Dendritic cell treated with granulocyte-macrophage colony-stimulating factor and Interleukin-4, amounts not matched to agents 40 ng/mL and 50 ng/mL, for 4 days (primary cell): ENCODE data around the gene MIEN1.
"Not testable (repeated sequence)": the region's sequence is repeated elsewhere in the genome, so short reads cannot be mapped to it uniquely, and the experiment has no call there.

Experiments
- H3K27ac Mint-ChIP-seq: one replicate; pipeline ENCODE4 v1.8.0; 2022; ENCODE audit warnings: mild to moderate bottlenecking, mixed read lengths
- H3K27me3 Mint-ChIP-seq: one replicate; pipeline ENCODE4 v1.8.0; 2022; ENCODE audit warnings: mild to moderate bottlenecking, mixed read lengths
- H3K36me3 Mint-ChIP-seq: one replicate; pipeline ENCODE4 v1.8.0; 2022; ENCODE audit warnings: low read depth, mixed read lengths
- H3K4me1 Mint-ChIP-seq: one replicate; pipeline ENCODE4 v1.8.0; 2022; ENCODE audit warnings: low read depth, mixed read lengths
- H3K4me3 Mint-ChIP-seq: one replicate; pipeline ENCODE4 v1.8.0; 2022; ENCODE audit warnings: mild to moderate bottlenecking, moderate library complexity, mixed read lengths
- H3K9me3 Mint-ChIP-seq: one replicate; pipeline ENCODE4 v1.8.0; 2022; ENCODE audit warnings: mixed read lengths
- intact Hi-C: fragments of 100-400 bp; cut with micrococcal nuclease; formaldehyde crosslinking; loops from one replicate; pipeline ENCODE4 v1.15.0; 2022

Gene MIEN1

DNA sequence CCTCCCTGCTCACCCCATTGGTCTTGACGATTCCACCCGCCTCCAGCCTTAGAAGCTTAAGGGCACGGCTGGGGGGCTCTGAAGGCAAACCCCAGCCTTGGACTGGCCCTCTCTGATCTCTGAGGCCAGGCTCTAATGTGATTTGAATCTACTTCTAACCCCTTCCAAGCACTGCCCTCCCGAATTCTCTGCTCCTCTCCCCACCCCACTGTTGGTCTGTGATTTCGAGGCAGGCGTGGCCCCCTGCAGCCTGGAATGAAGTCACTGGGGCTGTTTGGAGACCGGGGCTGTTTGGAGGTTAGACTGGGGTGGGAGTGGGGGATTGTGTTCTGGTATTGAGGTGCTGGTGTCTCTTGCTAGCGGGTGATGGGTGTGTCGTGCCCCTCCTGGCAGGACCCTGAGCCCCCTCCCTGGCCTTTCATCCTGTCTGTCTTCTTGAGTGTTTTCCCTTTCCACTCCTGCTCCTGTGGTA, 9.6 kb upstream of the MIEN1 start:
- H3K4me1 Mint-ChIP-seq, result peaks cover 27% of the 10 kb centered on the region
- no peak overlapping the region for H3K27ac Mint-ChIP-seq
- H3K9me3 Mint-ChIP-seq, result no peaks in the 10 kb centered on the region
- H3K4me3 Mint-ChIP-seq, result no peak overlapping the region
- peaks cover 91% of the 10 kb centered on the region for H3K27me3 Mint-ChIP-seq
- intact Hi-C loops, result no loop called here
- no peaks in the 10 kb centered on the region for H3K36me3 Mint-ChIP-seq

DNA sequence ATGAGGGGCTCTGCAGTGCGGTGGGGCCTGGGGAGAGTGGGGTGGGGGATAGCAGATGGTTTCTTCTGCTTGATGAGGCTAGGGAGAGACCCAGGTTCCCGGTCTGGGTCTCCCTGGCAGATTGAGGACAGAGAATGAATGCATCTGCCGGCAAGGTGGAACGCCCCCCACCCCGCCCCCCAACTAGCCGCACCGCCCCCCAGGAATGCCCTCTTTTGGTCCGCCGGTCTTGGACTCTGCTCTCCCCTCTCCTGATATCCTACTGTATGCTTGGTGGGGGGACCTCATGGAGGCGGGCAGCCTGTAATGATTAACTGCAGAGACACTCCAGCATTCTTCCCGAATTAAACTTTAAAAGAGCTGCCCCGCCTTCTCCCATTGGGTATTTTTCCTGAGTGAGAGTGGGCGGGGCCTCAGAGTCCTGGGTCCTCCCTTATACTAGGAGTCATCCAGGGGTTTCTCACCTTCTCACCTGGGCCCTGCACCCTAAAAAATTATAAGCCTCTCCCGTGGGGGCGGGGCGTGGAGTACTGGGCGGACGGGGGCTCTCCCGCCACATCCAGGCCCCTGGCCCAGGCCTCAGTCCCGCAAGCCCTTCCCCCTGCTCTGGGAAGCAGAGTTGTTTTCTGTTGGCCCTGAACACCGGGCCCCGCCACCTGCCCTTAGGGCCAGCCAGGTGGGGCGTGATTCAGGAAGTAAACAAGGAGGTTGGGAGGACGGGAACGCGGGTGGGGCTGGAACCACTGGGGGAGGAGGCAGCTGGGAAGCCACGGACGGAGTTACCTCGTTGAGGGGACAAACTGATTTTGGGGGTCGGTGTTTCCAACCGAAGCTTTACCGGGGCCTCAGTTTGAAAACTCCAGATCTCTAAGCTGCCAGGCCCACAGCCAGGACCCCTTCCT, 8.9 kb upstream of the MIEN1 start:
- H3K4me1 Mint-ChIP-seq, result peaks cover 27% of the 10 kb centered on the region
- no peaks in the 10 kb centered on the region for H3K36me3 Mint-ChIP-seq
- H3K27ac Mint-ChIP-seq, result no peak overlapping the region
- no peaks in the 10 kb centered on the region for H3K9me3 Mint-ChIP-seq
- H3K27me3 Mint-ChIP-seq, result peaks cover 93% of the 10 kb centered on the region
- intact Hi-C loops, result no loop called here
- no peak overlapping the region for H3K4me3 Mint-ChIP-seq

DNA sequence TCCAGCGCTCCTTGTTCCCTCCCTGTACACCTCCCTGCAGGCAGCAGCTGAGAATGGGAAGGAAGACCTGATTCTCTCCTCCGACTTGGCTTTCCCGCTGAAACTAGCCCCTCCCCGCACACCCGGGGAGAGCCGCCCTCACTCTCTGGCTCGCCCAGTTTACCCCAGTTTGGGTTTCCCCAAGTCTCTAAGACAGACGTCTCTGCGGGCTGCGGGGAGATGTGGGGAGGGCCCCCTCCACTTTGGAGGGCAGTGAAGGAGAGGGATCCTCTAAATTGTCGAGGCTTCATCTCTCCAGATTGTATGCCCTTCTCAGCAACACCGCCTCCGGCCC, 8.2 kb upstream of the MIEN1 start:
- peaks cover 27% of the 10 kb centered on the region for H3K4me1 Mint-ChIP-seq
- H3K27me3 Mint-ChIP-seq, result peaks cover 91% of the 10 kb centered on the region
- H3K4me3 Mint-ChIP-seq, result no peak overlapping the region
- no peaks in the 10 kb centered on the region for H3K36me3 Mint-ChIP-seq
- intact Hi-C loops, result no loop called here
- H3K27ac Mint-ChIP-seq, result no peak overlapping the region
- no peaks in the 10 kb centered on the region for H3K9me3 Mint-ChIP-seq

DNA sequence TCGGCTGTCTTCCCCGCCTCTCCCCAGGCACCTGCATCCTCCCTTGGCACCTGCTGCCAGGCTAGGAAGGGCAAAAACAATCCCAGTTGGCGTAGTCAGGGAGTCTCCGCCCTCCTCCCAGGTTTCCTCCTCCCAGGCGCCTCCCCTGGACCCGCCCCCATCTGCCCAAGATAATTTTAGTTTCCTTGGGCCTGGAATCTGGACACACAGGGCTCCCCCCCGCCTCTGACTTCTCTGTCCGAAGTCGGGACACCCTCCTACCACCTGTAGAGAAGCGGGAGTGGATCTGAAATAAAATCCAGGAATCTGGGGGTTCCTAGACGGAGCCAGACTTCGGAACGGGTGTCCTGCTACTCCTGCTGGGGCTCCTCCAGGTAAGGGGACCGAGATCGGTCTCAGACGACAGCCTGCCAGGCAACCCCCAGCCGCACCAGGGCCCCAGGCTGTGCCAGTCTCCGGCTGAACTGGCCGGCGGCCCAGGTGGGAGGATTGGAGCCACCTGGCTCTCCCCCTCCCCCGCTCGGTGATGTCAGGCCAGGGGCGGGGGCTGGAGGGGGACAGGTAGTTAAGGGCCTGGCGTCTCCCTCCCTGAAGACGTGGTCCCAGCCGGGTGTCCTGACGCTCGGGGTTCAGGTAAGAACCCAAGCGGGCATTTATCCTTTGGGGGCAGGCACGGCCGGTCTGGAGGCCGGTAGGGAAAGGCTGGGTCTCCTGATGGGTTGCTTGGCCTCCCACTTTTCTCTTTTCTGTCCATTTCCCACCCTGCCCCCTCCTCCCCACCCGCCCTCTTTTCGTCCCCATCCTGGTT, 7.6 kb upstream of the MIEN1 start, which contains the start of gene GRB7:
Gene GRB7 (plus strand): TSS at position 179 of the 808 bp plus-strand sequence. CDS start 4,364 bp downstream, outside the sequence.
- peak within 1 kb of the TSS; percentile 44 for H3K4me3 Mint-ChIP-seq
- no peaks in the 10 kb centered on the region for H3K9me3 Mint-ChIP-seq
- H3K4me1 Mint-ChIP-seq, result peaks cover 27% of the 10 kb centered on the region
- no peaks in the 10 kb centered on the region for H3K36me3 Mint-ChIP-seq
- intact Hi-C loops, result no loop called here
- H3K27ac Mint-ChIP-seq, result no peak within 1 kb of the TSS
- peaks cover 88% of the 10 kb centered on the region for H3K27me3 Mint-ChIP-seq

DNA sequence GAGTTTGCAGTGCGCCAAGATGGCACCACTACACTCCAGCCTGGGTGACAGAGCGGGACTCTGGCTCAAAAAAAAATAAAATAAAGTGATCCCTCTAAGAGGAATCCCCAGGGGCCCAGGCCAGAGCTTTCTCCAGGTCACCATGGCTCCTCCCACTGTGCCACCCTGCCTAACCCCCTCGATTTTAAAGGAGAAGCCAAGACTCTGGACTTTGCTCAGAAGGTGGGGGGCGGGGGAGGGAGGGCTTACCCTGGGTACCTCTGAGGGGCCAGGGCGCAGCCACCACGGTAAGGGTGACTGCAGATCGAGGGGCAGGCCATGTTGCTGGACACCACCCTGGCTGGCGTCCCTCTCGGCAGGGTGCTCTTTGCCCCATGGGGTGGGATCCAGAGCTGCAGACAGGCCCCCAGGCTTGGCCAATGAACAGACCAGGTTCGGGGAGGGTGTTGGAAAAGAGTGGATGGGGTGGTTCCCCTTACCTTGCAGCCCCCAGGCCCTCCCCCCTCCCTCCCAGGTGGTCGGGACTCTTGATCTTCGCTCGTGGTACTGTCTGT, 7.0 kb upstream of the MIEN1 start:
- no peaks in the 10 kb centered on the region for H3K36me3 Mint-ChIP-seq
- no peak overlapping the region for H3K27ac Mint-ChIP-seq
- peaks cover 87% of the 10 kb centered on the region for H3K27me3 Mint-ChIP-seq
- H3K4me1 Mint-ChIP-seq, result peaks cover 27% of the 10 kb centered on the region
- no peak overlapping the region for H3K4me3 Mint-ChIP-seq
- no peaks in the 10 kb centered on the region for H3K9me3 Mint-ChIP-seq
- intact Hi-C loops, result no loop called here

DNA sequence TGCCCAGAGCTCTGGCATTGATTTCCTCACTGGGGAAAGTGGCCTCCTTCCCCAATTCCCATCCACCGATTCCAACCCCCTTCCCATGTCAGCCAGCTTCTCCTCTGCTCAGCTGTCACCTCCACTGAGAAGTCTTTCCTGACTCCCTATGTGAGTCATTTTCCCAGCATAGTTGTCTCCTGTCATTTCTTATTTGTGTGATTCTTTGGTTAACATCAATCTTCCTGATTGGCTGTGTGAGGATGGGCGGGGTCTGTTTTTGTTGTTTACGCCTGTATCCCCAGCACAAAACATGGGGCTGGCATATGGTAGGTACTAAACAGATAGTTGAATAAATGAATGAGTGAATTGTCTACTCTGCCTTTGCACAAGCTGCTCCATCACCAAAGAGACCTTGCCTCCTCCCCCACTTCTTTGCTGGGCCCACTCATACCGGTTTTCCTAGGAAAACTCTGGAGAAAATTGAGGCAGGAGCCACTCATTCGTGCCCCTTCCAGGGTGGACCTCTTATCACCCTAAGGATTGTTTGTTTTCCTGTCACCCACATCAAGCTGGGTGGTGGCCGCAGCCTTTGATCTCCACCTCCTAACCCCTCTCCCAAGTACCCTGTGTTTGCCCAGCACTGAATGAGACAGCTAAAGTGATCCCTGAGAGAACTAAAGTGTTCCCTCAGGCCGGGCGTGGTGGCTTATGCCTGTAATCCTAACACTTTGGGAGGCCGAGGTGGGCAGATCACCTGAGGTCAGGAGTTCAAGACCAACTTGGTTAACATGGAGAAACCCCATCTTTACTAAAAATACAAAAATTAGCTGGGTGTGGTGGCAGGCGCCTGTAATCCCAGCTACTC, 6.2 kb upstream of the MIEN1 start:
- peaks cover 27% of the 10 kb centered on the region for H3K4me1 Mint-ChIP-seq
- H3K9me3 Mint-ChIP-seq, result no peaks in the 10 kb centered on the region
- H3K36me3 Mint-ChIP-seq, result no peaks in the 10 kb centered on the region
- H3K4me3 Mint-ChIP-seq, result no peak overlapping the region
- H3K27ac Mint-ChIP-seq, result no peak overlapping the region
- H3K27me3 Mint-ChIP-seq, result peaks cover 80% of the 10 kb centered on the region
- intact Hi-C loops, result no loop called here

DNA sequence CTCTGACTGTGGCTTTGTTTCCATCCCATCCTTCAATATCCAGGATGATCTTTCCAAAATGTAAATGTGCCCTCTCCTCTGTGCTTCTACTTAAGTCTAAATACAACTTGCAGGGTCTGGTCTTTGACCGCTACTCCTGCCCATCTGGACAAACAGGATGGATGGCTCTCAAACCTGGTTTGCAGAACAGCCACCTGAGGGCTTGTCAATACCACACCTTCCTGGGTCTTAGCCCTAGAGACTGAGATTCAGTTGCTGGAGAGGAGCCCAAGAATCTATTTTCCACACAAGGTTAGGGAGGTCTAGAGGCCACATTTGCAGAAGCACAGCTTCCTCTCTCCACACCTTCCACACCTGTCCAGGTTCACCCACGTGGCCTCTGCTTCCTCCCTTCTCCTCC, 5.5 kb upstream of the MIEN1 start:
- Mint-ChIP-seq H3K4me3 (no peak overlapping the region), H3K9me3 (no peaks in the 10 kb centered on the region), H3K27me3 (peaks cover 74% of the 10 kb centered on the region), H3K36me3 (no peaks in the 10 kb centered on the region), H3K4me1 (peaks cover 27% of the 10 kb centered on the region), H3K27ac (no peak overlapping the region)
- intact Hi-C loops, result no loop called here

DNA sequence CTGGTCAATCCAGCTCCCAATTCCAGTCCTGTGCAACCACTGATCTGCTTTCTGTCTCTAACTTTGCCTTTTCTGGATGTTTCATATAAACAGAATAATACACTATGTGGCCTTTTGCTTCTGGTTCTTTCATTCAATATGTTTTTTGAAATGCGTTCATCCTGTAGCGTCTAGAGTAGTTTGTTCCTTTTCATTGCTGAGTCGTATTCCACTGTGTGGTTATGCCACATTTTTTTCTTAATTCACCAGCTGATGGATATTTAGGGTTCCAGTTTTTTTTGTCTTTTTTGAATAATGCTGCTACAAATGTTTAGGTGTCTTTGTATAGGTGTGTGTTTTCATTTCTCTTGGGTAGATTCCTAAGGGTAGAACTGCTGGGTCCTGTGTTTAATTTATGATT, 2.3 kb upstream of the MIEN1 start:
- no peak overlapping the region for H3K4me3 Mint-ChIP-seq
- H3K27ac Mint-ChIP-seq, result no peak overlapping the region
- peaks cover 41% of the 10 kb centered on the region for H3K27me3 Mint-ChIP-seq

DNA sequence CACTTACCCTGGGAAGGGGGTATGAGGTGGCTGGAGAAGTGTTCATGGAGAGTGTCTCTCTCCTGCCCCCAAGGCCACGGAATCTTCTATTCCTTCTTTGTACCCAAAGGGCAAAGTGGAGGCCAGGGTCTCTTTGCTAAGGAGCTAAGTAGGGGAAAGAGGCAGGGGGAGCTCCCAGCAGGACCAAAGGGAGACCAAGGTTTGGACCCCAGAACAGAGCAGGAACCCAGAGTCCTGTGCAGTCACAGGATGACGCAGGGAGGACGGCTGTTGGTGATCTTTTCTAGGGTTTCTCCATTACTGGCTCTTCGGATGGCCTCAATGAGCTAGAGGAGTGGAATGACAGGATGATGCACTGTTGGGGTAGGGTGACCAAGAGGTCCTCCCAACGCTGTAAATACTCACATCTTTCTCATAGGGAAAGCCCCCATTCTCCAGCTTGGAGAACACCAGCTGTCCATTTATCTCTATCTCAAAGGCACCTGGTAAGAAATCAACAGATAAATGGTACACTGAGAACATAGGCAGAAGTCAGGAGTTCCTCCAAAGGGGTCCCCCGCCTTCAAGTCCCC, 966 bp downstream of the MIEN1 start:
- peaks cover 12% of the 10 kb centered on the region for H3K27me3 Mint-ChIP-seq
- H3K4me1 Mint-ChIP-seq, result peaks cover 24% of the 10 kb centered on the region
- peak overlapping the region; percentile 81 for H3K27ac Mint-ChIP-seq
- peaks cover 30% of the 10 kb centered on the region for H3K36me3 Mint-ChIP-seq
- no peaks in the 10 kb centered on the region for H3K9me3 Mint-ChIP-seq
- peak overlapping the region; percentile 83 for H3K4me3 Mint-ChIP-seq
- intact Hi-C loops, result no loop called here

More for the DNA sequence above, 2.3 kb upstream of the MIEN1 start:
- intact Hi-C loops, result no loop called here
- no peaks in the 10 kb centered on the region for H3K9me3 Mint-ChIP-seq
- H3K4me1 Mint-ChIP-seq, result peaks cover 24% of the 10 kb centered on the region
- peaks cover 20% of the 10 kb centered on the region for H3K36me3 Mint-ChIP-seq

DNA sequence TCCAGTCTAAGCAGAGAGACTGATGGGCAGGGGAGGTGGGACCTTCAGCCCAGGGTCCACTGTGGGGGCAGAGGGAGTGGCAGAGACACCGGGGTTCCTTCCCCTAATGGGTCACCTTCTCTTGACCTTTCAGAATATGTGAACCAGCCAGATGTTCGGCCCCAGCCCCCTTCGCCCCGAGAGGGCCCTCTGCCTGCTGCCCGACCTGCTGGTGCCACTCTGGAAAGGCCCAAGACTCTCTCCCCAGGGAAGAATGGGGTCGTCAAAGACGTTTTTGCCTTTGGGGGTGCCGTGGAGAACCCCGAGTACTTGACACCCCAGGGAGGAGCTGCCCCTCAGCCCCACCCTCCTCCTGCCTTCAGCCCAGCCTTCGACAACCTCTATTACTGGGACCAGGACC, 2.8 kb downstream of the MIEN1 start:
- Mint-ChIP-seq H3K36me3 (peaks cover 30% of the 10 kb centered on the region), H3K4me1 (peaks cover 30% of the 10 kb centered on the region), H3K4me3 (no peak overlapping the region), H3K9me3 (no peaks in the 10 kb centered on the region), H3K27ac (no peak overlapping the region), H3K27me3 (peaks cover 3% of the 10 kb centered on the region)
- intact Hi-C loops, result no loop called here

DNA sequence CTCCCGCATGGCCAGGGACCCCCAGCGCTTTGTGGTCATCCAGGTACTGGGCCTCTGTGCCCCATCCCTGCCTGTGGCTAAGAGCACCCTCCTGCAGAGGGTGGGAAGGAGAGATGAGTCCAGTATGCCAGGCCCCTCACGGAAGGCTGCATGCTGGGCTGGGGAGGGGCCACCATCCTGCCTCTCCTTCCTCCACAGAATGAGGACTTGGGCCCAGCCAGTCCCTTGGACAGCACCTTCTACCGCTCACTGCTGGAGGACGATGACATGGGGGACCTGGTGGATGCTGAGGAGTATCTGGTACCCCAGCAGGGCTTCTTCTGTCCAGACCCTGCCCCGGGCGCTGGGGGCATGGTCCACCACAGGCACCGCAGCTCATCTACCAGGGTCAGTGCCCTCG, 3.7 kb downstream of the MIEN1 start:
- intact Hi-C loops, result no loop called here
- Mint-ChIP-seq H3K27me3 (no peaks in the 10 kb centered on the region), H3K27ac (no peak overlapping the region), H3K9me3 (no peaks in the 10 kb centered on the region), H3K36me3 (peaks cover 30% of the 10 kb centered on the region), H3K4me1 (peaks cover 30% of the 10 kb centered on the region), H3K4me3 (no peak overlapping the region)

DNA sequence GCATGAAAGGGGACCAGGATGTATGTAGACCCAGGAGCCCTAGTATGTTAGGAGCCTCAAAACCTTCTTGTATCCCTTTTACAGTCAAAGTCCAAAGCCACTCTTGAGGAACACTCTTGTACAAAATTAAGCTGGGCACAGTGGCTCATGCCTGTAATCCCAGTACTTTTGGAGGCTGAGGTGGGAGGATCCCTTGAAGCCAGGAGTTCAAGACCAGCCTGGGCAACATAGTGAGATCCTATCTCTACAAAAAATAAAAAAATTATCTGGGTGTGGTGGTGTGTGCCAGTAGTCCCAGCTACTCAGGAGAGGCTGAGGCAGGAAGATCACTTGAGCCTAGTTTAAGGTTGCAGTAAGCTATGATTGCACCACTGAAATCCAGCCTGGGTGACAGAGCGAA, 4.4 kb downstream of the MIEN1 start:
- intact Hi-C loops, H3K27me3 Mint-ChIP-seq, H3K9me3 Mint-ChIP-seq, H3K27ac Mint-ChIP-seq, H3K4me3 Mint-ChIP-seq: not testable (repeated sequence)
- Mint-ChIP-seq H3K4me1 (peaks cover 30% of the 10 kb centered on the region), H3K36me3 (peaks cover 30% of the 10 kb centered on the region)

DNA sequence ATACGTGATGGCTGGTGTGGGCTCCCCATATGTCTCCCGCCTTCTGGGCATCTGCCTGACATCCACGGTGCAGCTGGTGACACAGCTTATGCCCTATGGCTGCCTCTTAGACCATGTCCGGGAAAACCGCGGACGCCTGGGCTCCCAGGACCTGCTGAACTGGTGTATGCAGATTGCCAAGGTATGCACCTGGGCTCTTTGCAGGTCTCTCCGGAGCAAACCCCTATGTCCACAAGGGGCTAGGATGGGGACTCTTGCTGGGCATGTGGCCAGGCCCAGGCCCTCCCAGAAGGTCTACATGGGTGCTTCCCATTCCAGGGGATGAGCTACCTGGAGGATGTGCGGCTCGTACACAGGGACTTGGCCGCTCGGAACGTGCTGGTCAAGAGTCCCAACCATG, 5.6 kb downstream of the MIEN1 start:
- H3K4me3 Mint-ChIP-seq, result no peak overlapping the region
- intact Hi-C loops, result no loop called here
- H3K27me3 Mint-ChIP-seq, result no peaks in the 10 kb centered on the region
- no peak overlapping the region for H3K27ac Mint-ChIP-seq
- peaks cover 30% of the 10 kb centered on the region for H3K36me3 Mint-ChIP-seq
- H3K4me1 Mint-ChIP-seq, result peaks cover 26% of the 10 kb centered on the region
- H3K9me3 Mint-ChIP-seq, result no peaks in the 10 kb centered on the region
